ENCODE results near the gene KIF4B. TPM values are rescaled to one million over a fixed set of nuclear protein-coding genes. Genes with fewer than 3 reads are reported as not detected.

Gene KIF4B
- total RNA-seq, 1 experiment from 2014 or later, result 0.12 TPM

GRCh38 chr5:154997746-154998145 is 15.8 kb upstream of the KIF4B start (continued):
- TF ChIP-seq REST (IDR thresholded peaks at IDR 0.05; ENCODE audit: low read depth) (no peak), CEBPB (IDR thresholded peaks at IDR 0.05; ENCODE audit: low read depth) (no peak), CTCF (IDR thresholded peaks at IDR 0.05 in 2 of 3, conservative IDR thresholded peaks at IDR 0.05 in 1 of 3; ENCODE audit: borderline replicate concordance in 1 of 3, insufficient read depth in 1 of 3, low read depth in 2 of 3, low read length in 2 of 3) (no peak)

- DNase-seq (ENCODE audit: low read depth, low spot score) (no peak), ATAC-seq (no peak)
- BruUV-seq (replicated peaks), result no TSS peak
- Histone ChIP-seq H3K9me3 (ENCODE audit: control insufficient read depth in 1 of 2, insufficient read depth in 1 of 2, low read depth in 1 of 2, low read length in 2 of 2) (no peaks in the 10 kb centered on the region), H3K4me2 (ENCODE audit: low read length) (no peak overlapping the region), H3K9ac (ENCODE audit: low read length) (no peak overlapping the region), H4K20me1 (ENCODE audit: insufficient read depth) (no peaks in the 10 kb centered on the region), H3K4me1 (ENCODE audit: control insufficient read depth in 1 of 2, insufficient read depth in 2 of 2, low read length in 2 of 2) (peaks cover 4 to 18% of the 10 kb centered on the region in 2 experiments; a peak in 2 of 4 replicates), H3K36me3 (ENCODE audit: control insufficient read depth in 1 of 2, insufficient read depth in 2 of 2, low read length in 2 of 2) (no peaks in the 10 kb centered on the region), H3K27me3 (ENCODE audit: insufficient read depth, low read length) (no peaks in the 10 kb centered on the region), H3K27ac (ENCODE audit: low read depth, low read length) (no peak overlapping the region), H3K9me2 (ENCODE audit: insufficient read depth) (no peaks in the 10 kb centered on the region), H3K4me3 (replicated peaks in 1 of 2; ENCODE audit: low read depth in 1 of 2, low read length in 2 of 2) (no peak overlapping the region), H3K79me2 (ENCODE audit: insufficient read depth, low read length) (no peaks in the 10 kb centered on the region), H2AFZ (ENCODE audit: low read depth, low read length, poor library complexity, severe bottlenecking) (no peak overlapping the region)
- CTCF ChIA-PET, result no interaction called here
- intact Hi-C loops (cut with micrococcal nuclease), result no loop called here
- TF ChIP-seq ZNF274 (IDR thresholded peaks at IDR 0.05; ENCODE audit: low read depth, low read length), result no peak
- no peak for TF ChIP-seq JUND (IDR thresholded peaks at IDR 0.05)
- no peak for TF ChIP-seq RAD21 (IDR thresholded peaks at IDR 0.05; ENCODE audit: low read depth)
- no peak for TF ChIP-seq ELF1 (IDR thresholded peaks at IDR 0.05; ENCODE audit: borderline replicate concordance, low read depth)
- no peak for TF ChIP-seq EGR1 (IDR thresholded peaks at IDR 0.05; ENCODE audit: low read depth)
- TF ChIP-seq EZH2phosphoT487 (IDR thresholded peaks at IDR 0.05; ENCODE audit: borderline replicate concordance), result no peak
- TF ChIP-seq POLR2A (IDR thresholded peaks at IDR 0.05; ENCODE audit: borderline replicate concordance, extremely low read depth, insufficient read depth, insufficient read length), result no peak
- TF ChIP-seq CEBPB (IDR thresholded peaks at IDR 0.05; ENCODE audit: low read depth), result no peak
- no peak for TF ChIP-seq SRF (IDR thresholded peaks at IDR 0.05; ENCODE audit: low read depth)
- no peak for TF ChIP-seq SP1 (IDR thresholded peaks at IDR 0.05; ENCODE audit: low read depth)
- no peak for TF ChIP-seq ZFX (IDR thresholded peaks at IDR 0.05)
- TF ChIP-seq CBX3 (IDR thresholded peaks at IDR 0.05; ENCODE audit: low read depth), result no peak
- no peak for TF ChIP-seq YY1 (IDR thresholded peaks at IDR 0.05; ENCODE audit: extremely low read depth, insufficient replicate concordance, low read depth, low read length)
- no peak for TF ChIP-seq SIN3A (IDR thresholded peaks at IDR 0.05; ENCODE audit: low read depth)
- POLR2A ChIA-PET, result no interaction called here
- RAD21 ChIA-PET (ENCODE audit: low non-redundant PET in 1 of 2, low total read pairs in 2 of 2, uncharacterized antibody in 2 of 2, unreplicated experiment in 2 of 2), result no interaction called here
Observed at GRCh38 chr5:154999865-155000264, 13.7 kb upstream of the KIF4B start.
